Suprapubic skin (tissue), 4 donors: ENCODE measurements around the gene MED27. TPM values are rescaled to one million over a fixed set of nuclear protein-coding genes. Genes with fewer than 3 reads are reported as not detected.

Experiments
- DNase-seq, 2 donors: peaks; one replicate each; pipeline ENCODE4 v3.0.0-alpha.2; 2019; ENCODE audit warnings: low spot score in 2 of 2
- H3K27ac ChIP-seq: fragments of 200-600 bp; sonication (generic); one replicate; pipeline ENCODE4 v1.5.1; 2019
- H3K27me3 ChIP-seq: fragments of 200-600 bp; sonication (generic); one replicate; pipeline ENCODE4 v1.5.1; 2019
- H3K36me3 ChIP-seq: fragments of 200-600 bp; sonication (generic); one replicate; pipeline ENCODE4 v1.5.1; 2019
- H3K4me1 ChIP-seq: fragments of 200-600 bp; sonication (generic); one replicate; pipeline ENCODE4 v1.5.1; 2019
- H3K4me3 ChIP-seq: fragments of 200-600 bp; sonication (generic); one replicate; pipeline ENCODE4 v1.5.1; 2019; ENCODE audit warnings: mild to moderate bottlenecking
- H3K9me3 ChIP-seq: fragments of 200-600 bp; sonication (generic); one replicate; pipeline ENCODE4 v1.5.1; 2019
- CTCF ChIP-seq, 2 donors: fragments of 200-600 bp in 1 of 2; fragments of 450-650 bp in 1 of 2; sonication (generic) in 1 of 2; IDR thresholded peaks; one replicate each; pipeline ENCODE4 v1.5.1; 2016 to 2019; ENCODE audit warnings: antibody characterized with exemption in 2 of 2, mild to moderate bottlenecking in 1 of 2, moderate library complexity in 1 of 2
- EP300 ChIP-seq: sonication (generic); formaldehyde crosslinking; IDR thresholded peaks from one replicate; pipeline ENCODE4 v1.6.1; 2017; ENCODE audit warnings: antibody characterized with exemption
- POLR2A ChIP-seq, 2 donors: fragments of 450-650 bp; IDR thresholded peaks; one replicate each; pipeline ENCODE4 v1.6.1; 2017; ENCODE audit warnings: antibody characterized with exemption in 2 of 2, mild to moderate bottlenecking in 2 of 2, moderate library complexity in 2 of 2
- POLR2AphosphoS5 ChIP-seq, 3 donors: sonication (generic); formaldehyde crosslinking; IDR thresholded peaks; one replicate each; pipeline ENCODE4 v1.6.1; 2017; ENCODE audit warnings: antibody characterized with exemption in 3 of 3
- WGBS: methylation state at CpG from one replicate; pipeline ENCODE4 v1.1.5; 2018; 5-methylcytosine and 5-hydroxymethylcytosine counted together
- total RNA-seq, 4 donors: library from RNA; depleted of rRNA; stranded (reverse); fragments of >200 nt; gene quantifications; one replicate each; pipeline ENCODE4 v1.1.0, GENCODE V29; 2016

The MED27 gene
- total RNA-seq, 4 donors from 2014 or later = 12.6 to 20.3 (median 16.0) TPM

GRCh38 chr9:132016456-132016855 lies 63.2 kb downstream of the MED27 start:
- Histone ChIP-seq H3K27me3 (no peaks in the 10 kb centered on the region), H3K27ac (no peak overlapping the region), H3K36me3 (peaks cover 4% of the 10 kb centered on the region), H3K9me3 (no peaks in the 10 kb centered on the region), H3K4me1 (no peaks in the 10 kb centered on the region), H3K4me3 (no peak overlapping the region)
- TF ChIP-seq POLR2AphosphoS5 (IDR thresholded peaks at IDR 0.05) = no peak
- no peak for TF ChIP-seq EP300
- TF ChIP-seq CTCF (IDR thresholded peaks at IDR 0.05) = no peak
- TF ChIP-seq POLR2A (IDR thresholded peaks at IDR 0.05) = no peak
- DNase-seq = no peak
- 80% methylated on average over 3 of the region's 3 CpGs for WGBS

GRCh38 chr9:132015866-132016265 lies 63.8 kb downstream of the MED27 start:
- Histone ChIP-seq H3K4me1 (no peaks in the 10 kb centered on the region), H3K27ac (no peak overlapping the region), H3K36me3 (peaks cover 4% of the 10 kb centered on the region), H3K9me3 (no peaks in the 10 kb centered on the region), H3K4me3 (no peak overlapping the region), H3K27me3 (no peaks in the 10 kb centered on the region)
- WGBS = 97% methylated on average over 3 of the region's 3 CpGs
- no peak for DNase-seq
- TF ChIP-seq EP300 (no peak), POLR2AphosphoS5 (IDR thresholded peaks at IDR 0.05) (no peak), CTCF (IDR thresholded peaks at IDR 0.05) (no peak), POLR2A (IDR thresholded peaks at IDR 0.05) (no peak)

GRCh38 chr9:132014218-132014805 lies 65.4 kb downstream of the MED27 start:
- Histone ChIP-seq H3K9me3 (no peaks in the 10 kb centered on the region), H3K36me3 (peaks cover 4% of the 10 kb centered on the region), H3K27me3 (no peaks in the 10 kb centered on the region), H3K27ac (no peak overlapping the region), H3K4me1 (no peaks in the 10 kb centered on the region), H3K4me3 (no peak overlapping the region)
- TF ChIP-seq POLR2AphosphoS5 (IDR thresholded peaks at IDR 0.05) (no peak), EP300 (no peak), POLR2A (IDR thresholded peaks at IDR 0.05) (no peak), CTCF (IDR thresholded peaks at IDR 0.05) (no peak)
- 61% methylated on average over 4 of the region's 4 CpGs for WGBS
- DNase-seq = no peak

GRCh38 chr9:132012704-132013357 lies 66.8 kb downstream of the MED27 start:
- Histone ChIP-seq H3K27me3 (no peaks in the 10 kb centered on the region), H3K36me3 (peaks cover 4% of the 10 kb centered on the region), H3K27ac (no peak overlapping the region), H3K9me3 (no peaks in the 10 kb centered on the region), H3K4me3 (no peak overlapping the region), H3K4me1 (peaks cover 4% of the 10 kb centered on the region)
- DNase-seq = no peak
- WGBS = 96% methylated on average over 7 of the region's 7 CpGs
- TF ChIP-seq POLR2AphosphoS5 (IDR thresholded peaks at IDR 0.05) (no peak), EP300 (no peak), POLR2A (IDR thresholded peaks at IDR 0.05) (no peak), CTCF (IDR thresholded peaks at IDR 0.05) (no peak)

- Histone ChIP-seq H3K4me1 (peaks cover 12% of the 10 kb centered on the region), H3K4me3 (no peak overlapping the region), H3K27me3 (no peaks in the 10 kb centered on the region), H3K27ac (no peak overlapping the region), H3K9me3 (no peaks in the 10 kb centered on the region), H3K36me3 (peaks cover 4% of the 10 kb centered on the region)
- DNase-seq = no peak
- TF ChIP-seq EP300 (no peak), POLR2A (IDR thresholded peaks at IDR 0.05) (no peak), CTCF (IDR thresholded peaks at IDR 0.05) (no peak), POLR2AphosphoS5 (IDR thresholded peaks at IDR 0.05) (no peak)
- WGBS = 84% methylated on average over 3 of the region's 3 CpGs
Observed at GRCh38 chr9:132011896-132012295, 67.8 kb downstream of the MED27 start.
